ENCODE results near the gene HMX3. TPM values are rescaled to one million over a fixed set of nuclear protein-coding genes. Genes with fewer than 3 reads are reported as not detected.
A peak's percentile ranks its signal among the peaks of the same experiment; 100 is the strongest.

Gene HMX3
- total RNA-seq, 1 experiment from 2014 or later: not detected

GRCh38 chr10:123144697-123145541 is 9.1 kb downstream of the HMX3 start:
- H3K4ac ChIP-seq (ENCODE audit: low read depth, low read length): no peak overlapping the region
- no peak overlapping the region for H2BK15ac ChIP-seq (ENCODE audit: low read depth, low read length)
- no peak overlapping the region for H2BK12ac ChIP-seq (ENCODE audit: insufficient read length, low read depth, low read length)
- H3K14ac ChIP-seq (ENCODE audit: insufficient read depth, low read length): no peak overlapping the region
- no peak overlapping the region for H4K91ac ChIP-seq (ENCODE audit: insufficient read length, low read depth, low read length)
- no peak overlapping the region for H3K18ac ChIP-seq (ENCODE audit: insufficient read length, low read depth, low read length)
- H3K23me2 ChIP-seq (ENCODE audit: insufficient read length, low read depth, low read length, poor library complexity, severe bottlenecking): peaks cover 18% of the 10 kb centered on the region
- Mint-ChIP-seq H3K4me3 (peak overlapping the region in 1 of 2 experiments; percentile 72; a peak in 3 of 5 replicates), H3K27me3 (ENCODE audit: low read depth) (peaks cover 99% of the 10 kb centered on the region), H3K9me3 (no peaks in the 10 kb centered on the region; a peak in 2 of 5 replicates), H3K27ac (no peak overlapping the region), H3K36me3 (ENCODE audit: insufficient read depth in 1 of 3, low read depth in 3 of 3) (peaks cover 0 to 5% (median 0%) of the 10 kb centered on the region in 3 experiments; a peak in 2 of 7 replicates), H3K4me1 (peaks cover 32 to 62% of the 10 kb centered on the region in 2 experiments)
- no peak overlapping the region for H3T11ph ChIP-seq (ENCODE audit: low read length)
- no peaks in the 10 kb centered on the region; the same call in 1 of the 2 replicates for H3K4me1 ChIP-seq (ENCODE audit: insufficient read depth, low read length)
- H3K27ac ChIP-seq (ENCODE audit: insufficient read length, low read depth, low read length): no peak overlapping the region
- H3K23ac ChIP-seq (ENCODE audit: insufficient read length, low read depth, low read length): no peak overlapping the region
- no peaks in the 10 kb centered on the region for H3K79me1 ChIP-seq (ENCODE audit: insufficient read depth, low read depth, low read length, poor library complexity, severe bottlenecking)
- peak; percentile 71 for DNase-seq
- H3K9ac ChIP-seq (ENCODE audit: extremely low read depth, insufficient read length, low read length): no peak overlapping the region
- no peak overlapping the region for H4K5ac ChIP-seq (ENCODE audit: insufficient read length, low read depth, low read length)
- no peaks in the 10 kb centered on the region for H3K9me3 ChIP-seq (ENCODE audit: control insufficient read depth, low read depth, low read length)
- H2AK5ac ChIP-seq (ENCODE audit: insufficient read length, low read length): no peak overlapping the region
- TF ChIP-seq, protein P1, sequence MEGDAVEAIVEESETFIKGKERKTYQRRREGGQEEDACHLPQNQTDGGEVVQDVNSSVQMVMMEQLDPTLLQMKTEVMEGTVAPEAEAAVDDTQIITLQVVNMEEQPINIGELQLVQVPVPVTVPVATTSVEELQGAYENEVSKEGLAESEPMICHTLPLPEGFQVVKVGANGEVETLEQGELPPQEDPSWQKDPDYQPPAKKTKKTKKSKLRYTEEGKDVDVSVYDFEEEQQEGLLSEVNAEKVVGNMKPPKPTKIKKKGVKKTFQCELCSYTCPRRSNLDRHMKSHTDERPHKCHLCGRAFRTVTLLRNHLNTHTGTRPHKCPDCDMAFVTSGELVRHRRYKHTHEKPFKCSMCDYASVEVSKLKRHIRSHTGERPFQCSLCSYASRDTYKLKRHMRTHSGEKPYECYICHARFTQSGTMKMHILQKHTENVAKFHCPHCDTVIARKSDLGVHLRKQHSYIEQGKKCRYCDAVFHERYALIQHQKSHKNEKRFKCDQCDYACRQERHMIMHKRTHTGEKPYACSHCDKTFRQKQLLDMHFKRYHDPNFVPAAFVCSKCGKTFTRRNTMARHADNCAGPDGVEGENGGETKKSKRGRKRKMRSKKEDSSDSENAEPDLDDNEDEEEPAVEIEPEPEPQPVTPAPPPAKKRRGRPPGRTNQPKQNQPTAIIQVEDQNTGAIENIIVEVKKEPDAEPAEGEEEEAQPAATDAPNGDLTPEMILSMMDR (conservative IDR thresholded peaks at IDR 0.05): peak; percentile 33; the same call in 2 of the 3 replicates
- no peak overlapping the region for H4K8ac ChIP-seq (replicated peaks; ENCODE audit: insufficient read length, low read depth, low read length)
- H2AFZ ChIP-seq (ENCODE audit: low read length): no peak overlapping the region
- peak overlapping the region; percentile 30 for H3K4me2 ChIP-seq (ENCODE audit: insufficient read depth, insufficient read length, low read length)
- H4K20me1 ChIP-seq (ENCODE audit: control insufficient read depth, insufficient read depth, insufficient read length): no peaks in the 10 kb centered on the region
- no peak overlapping the region for H2BK5ac ChIP-seq (ENCODE audit: insufficient read length, low read length)
- no peak overlapping the region for H2BK20ac ChIP-seq (ENCODE audit: low read depth, low read length, poor library complexity, severe bottlenecking)
- peaks cover 90% of the 10 kb centered on the region for H3K27me3 ChIP-seq (ENCODE audit: insufficient read depth, low read length)
- WGBS (ENCODE audit: extremely low coverage, insufficient read length, low lambda C conversion rate): no CpG with 5 or more reads among the region's 29 CpGs
- H2BK120ac ChIP-seq (ENCODE audit: low read depth, low read length, poor library complexity, severe bottlenecking): no peak overlapping the region
- no peaks in the 10 kb centered on the region for H3K79me2 ChIP-seq (ENCODE audit: insufficient read depth, low read length)
- no peak overlapping the region for H3K56ac ChIP-seq (ENCODE audit: insufficient read length, low read depth, low read length)
